GM18870 (cell line): Measurements from ENCODE around the gene PLPP7.
"Not testable (repeated sequence)": the region's sequence is repeated elsewhere in the genome, so short reads cannot be mapped to it uniquely, and the experiment has no call there.

ENCODE experiments used
- ATAC-seq: cut with Tn5 transposase; IDR thresholded peaks from one replicate; pipeline ENCODE4 v1.9.1; 2021; ENCODE audit warnings: moderate library complexity; ENCODE audit not compliant: unreplicated experiment

Gene PLPP7

GRCh38 chr9:131324736-131325679 is 35.5 kb downstream of the PLPP7 start:
- ATAC-seq, result no peak

GRCh38 chr9:131329241-131329641 is 39.7 kb downstream of the PLPP7 start:
- no peak for ATAC-seq

DNA sequence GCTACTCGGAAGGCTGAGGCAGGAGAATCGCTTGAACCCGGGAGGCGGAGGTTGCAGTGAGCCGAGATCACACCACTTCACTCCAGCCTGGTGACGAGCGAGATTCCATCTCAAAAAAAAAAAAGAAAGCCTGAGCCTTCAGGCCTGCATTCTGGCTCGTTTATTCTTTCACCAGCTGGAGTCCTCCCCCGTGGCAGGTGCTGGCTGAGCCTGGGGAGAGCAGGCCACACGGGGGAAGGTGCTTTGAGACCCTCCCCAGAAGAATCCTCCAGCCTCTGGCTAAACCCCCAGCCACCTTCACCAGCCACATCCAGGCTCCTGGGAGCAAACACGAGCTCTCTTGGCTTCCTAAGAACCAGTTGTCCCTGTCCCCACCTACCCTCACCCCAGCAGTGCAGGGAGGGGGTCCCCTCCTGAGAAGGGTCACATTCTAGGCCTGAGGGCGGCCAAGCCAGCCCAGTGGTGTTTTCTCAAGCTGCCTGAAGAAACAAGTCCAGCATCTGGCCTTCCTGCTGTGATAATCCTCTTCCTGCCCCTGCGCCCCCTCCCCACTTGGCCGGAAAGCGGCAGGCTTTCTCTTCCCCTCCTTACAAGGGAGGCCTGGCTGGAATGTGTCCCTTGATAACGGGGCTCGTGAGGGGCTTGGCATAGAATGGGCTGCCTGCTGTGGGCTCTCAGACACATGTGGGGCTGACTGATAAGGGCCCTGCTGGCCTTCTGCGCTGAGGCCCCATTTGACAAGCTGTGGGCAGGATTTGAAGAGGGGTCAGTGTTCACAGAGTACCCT is 41.5 kb downstream of the PLPP7 start:
- ATAC-seq, result no peak

DNA sequence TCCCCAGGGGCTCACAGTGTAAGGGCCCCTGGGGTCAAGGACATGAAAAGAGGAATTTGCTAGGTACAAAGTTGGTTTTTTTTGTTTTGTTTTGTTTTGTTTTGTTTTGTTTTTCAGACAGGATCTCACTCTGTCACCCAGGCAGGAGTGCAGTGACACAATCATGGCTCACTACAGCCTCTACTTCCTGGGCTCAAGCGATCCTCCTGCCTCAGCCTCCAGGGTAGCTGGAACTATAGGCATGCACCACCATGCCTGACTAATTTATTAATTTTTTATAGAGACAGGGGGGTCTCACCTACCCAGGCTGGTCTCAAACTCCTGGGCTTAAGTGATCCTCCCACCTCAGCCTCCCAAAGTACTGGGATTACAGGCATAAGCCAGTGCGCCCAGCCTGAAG is 42.5 kb downstream of the PLPP7 start:
- ATAC-seq, result not testable (repeated sequence)

DNA sequence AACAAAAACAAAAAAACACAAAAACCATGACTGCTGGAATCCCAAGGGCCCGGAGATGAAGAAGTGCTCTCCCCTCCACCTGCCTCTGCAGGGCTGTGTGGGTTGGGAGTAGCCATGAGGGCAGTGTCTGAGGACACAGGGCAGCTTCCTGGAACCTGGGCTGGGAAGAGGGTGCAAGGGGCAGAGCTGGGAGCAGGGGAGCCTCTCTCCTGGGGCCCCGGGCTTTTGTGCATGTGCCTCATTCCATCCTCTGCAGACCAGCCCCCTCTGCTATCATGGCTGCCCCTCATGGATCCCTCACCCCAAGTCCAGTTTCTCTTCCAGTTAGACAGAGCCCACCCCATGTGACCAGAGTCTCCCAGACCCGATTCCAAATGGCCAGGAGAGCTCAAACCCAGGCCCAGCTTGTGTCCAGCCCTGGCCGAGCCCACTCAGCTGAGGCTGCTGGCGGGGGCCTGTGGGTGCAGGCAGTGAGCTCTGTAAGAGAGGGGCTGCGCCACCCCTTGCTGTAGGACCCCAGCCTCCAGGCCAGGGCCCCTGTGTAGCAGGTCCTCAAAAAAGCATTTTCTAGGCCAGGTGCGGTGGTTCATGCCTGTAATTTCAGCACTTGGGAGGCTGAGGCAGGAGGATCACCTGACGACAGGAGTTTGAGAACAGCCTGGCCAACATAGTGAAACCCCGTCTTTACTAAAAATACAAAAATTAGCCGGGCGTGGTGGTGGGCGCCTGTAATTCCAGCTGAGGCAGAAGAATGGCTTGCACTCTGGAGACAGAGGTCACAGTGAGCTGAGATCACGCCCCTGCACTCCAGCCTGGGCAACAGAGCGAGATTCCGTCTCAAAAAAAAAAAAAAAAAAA is 44.5 kb downstream of the PLPP7 start:
- ATAC-seq, result no peak

DNA sequence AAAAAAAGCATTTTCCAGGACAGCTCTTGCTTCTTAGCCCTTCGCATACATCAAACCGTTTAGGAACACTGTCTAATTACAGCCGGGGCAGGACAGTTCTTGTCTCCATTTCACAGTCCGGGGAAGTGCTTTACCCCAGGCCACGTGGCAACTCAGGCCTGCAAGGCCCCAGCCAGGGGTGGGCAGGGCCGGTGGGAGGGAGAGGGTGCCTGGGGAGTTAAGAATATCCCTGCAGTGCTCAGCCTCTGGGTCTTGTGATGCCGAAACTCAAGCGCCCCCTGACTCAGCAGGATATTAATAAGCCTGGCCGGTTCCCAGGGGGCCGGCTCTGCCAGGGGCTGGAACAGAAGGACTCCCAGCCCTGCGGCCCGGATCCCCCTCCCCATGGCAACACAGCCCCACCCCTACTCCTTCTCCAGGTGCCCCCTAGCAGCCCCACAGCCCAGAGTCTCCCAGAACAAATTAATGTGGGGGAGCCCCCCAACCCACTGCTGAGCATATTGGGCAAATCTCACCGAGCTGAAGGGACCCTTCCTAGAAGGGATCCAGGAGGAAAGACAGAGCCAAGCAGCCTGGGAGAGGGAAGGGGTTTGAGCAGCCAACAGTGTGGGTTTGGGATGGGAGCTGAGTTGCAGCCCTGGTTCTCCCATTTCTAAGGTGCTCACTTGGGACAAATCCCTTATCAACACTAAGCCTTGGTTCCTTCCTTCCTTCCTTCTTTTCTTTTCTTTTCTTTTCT is 45.3 kb downstream of the PLPP7 start:
- no peak for ATAC-seq

DNA sequence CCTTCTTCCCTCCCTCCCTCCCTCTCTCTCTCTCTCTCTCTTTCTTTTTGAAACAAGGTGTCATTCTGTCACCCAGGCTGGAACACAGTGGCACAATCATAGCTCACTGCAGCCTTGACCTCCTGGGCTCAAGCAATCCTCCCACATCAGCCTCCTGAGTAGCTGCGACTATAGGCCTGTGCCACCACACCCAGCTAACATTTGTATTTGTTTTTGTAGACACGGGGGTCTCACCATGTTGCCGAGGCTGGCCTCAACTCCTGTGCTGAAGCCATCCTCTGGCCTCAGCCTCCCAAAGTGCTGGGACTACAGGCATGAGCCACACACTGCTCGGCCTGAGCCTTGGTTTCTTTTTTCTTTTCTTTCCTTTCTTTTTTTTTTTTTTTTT is 45.8 kb downstream of the PLPP7 start:
- no peak for ATAC-seq

- ATAC-seq, result no peak
These were observed 47.8 kb downstream of the PLPP7 start for GRCh38 chr9:131337131-131337848.

DNA sequence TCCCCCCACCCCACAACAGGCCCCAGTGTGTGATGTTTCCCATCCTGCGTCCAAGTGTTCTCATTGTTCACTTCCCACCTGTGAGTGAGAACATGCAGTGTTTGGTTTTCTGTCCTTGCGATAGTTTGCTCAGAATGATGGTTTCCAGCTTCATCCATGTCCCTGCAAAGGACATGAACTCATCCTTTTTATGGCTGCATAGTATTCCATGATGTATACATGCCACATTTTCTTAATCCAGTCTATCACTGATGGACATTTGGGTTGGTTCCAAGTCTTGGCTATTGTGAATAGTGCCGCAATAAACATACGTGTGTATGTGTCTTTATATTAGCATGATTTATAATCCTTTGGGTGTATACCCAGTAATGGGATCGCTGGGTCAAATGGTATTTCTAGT is 49.7 kb downstream of the PLPP7 start:
- not testable (repeated sequence) for ATAC-seq

DNA sequence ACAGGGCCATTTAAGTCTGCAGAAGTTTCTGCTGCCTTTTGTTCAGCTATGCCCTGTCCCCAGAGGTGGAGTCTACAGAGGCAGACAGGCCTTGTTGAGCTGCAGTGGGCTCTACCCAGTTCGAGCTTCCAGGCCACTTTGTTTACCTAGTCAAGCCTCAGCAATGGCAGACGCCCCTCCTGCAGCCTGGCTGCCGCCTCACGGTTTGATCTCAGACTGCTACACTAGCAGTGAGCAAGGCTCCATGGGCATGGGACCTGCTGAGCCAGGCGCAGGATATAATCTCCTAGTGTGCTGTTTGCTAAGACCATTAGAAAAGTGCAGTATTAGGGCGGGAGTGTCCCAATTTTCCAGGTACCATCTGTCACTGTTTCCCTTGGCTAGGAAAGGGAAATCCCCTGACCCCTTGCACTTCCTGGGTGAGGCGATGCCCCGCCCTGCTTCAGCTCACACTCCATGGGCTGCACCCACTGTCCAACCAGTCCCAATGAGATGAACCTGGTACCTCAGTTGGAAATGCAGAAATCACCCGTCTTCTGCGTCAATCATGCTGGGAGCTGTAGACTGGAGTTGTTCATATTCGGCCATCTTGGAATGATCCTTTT is 55.5 kb downstream of the PLPP7 start:
- not testable (repeated sequence) for ATAC-seq

DNA sequence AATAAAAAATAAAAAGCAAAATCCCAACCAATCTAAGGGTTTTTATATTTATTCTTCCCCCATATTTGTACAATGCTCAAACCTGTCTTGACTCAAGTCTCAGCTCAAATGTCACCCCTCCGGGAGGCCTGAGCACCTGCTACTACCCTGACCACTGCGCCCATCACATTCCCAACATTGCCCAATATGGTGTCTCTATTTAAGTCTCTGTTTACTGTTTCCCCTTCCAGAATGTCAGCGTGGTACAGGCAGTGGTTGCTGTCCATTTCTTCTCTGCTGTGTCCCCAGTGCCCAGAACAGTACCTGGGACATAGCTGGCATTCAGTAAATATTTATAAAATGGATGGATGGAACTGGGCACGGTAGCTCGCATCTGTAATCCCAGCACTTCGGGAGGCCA is 57.0 kb downstream of the PLPP7 start:
- no peak for ATAC-seq

DNA sequence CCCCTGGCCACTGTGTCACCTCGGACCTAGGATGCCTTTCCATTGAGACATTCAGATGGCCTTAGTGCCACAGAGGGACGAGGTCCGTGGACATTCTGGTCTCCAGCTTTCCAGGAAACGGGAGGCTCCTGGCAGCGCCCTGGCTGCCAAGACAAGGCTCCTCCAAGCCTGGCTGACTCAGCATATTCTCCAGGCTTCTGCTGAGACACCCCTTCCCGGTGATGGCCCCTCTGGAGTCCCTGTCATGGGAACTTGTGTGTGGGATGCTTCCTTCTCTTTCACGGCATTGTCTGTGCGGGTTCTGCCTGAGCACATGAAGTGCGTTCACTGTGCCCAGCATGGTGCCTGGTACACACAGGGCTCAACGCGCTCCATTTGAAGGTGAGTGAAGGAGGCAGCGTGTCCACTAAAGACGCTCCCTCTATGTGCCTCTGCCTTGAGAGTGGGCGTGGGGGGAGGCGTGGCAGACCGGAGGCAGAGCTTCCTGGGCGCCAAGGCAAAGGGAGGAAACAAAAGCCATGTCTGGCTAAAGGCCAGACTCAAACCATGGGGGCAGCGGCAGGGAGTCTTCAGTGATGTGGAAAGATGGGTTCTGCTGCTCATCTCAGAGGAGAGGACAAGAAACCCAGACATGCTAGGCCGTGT is 58.0 kb downstream of the PLPP7 start:
- no peak for ATAC-seq

DNA sequence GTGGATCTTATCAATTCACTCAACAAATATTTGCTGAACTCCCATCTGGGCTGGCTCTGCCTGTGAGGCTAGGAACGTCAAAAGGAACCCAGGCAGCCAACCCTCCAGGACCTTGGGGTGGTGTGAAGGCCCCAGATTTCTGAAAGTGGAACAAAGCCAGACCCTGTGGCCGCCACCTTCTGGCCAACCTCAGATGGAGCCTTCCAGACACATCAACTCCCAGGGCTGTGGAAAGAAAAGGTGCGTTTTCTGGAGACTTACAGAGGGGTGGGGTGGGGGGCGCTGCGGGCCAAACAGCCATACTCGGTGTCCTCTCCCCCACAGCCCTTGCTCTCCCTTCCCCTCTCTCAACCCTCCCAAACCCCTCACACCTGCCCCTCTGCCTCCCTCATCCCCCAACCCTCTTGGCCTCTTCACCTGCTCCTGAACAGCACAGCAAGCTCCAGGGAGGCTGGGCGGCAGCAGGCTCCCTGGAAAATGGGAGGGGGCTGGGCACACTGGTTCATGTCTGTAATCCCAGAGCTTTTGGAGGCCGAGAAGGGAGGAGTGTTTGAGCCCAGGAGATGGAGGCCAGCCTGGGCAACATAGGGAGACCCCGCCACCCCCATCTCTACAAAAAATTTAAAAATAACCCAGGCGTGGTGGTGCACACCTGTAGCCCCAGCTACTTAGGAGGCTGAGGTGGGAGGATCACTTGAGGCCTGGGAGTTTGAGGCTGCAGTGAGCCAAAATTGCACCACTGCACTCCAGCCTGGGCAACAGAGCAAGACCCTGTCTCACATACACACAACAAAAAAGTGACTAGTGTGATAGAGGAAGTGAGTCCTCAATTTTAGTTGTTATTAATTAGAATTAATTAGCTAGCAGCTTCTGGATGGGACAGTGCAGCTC is 59.4 kb downstream of the PLPP7 start:
- ATAC-seq, result no peak

DNA sequence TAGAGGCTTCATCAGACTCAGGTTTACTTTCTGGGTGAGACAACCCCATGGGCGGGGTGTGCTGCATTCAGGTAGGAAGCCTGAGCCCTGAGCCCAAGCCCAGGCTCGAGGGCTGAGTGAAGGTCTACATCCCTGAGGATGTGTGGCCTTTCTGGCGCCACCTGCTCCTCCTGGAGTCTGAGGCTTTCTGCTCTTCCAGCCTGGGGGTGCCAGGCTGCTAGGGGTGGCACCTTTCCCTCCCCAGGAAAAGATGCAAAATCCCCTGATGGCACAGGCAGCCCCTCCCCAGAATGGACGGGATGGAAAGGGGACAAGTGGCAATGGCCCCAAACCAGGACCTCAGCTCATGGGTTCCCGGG is 60.0 kb downstream of the PLPP7 start:
- no peak for ATAC-seq

DNA sequence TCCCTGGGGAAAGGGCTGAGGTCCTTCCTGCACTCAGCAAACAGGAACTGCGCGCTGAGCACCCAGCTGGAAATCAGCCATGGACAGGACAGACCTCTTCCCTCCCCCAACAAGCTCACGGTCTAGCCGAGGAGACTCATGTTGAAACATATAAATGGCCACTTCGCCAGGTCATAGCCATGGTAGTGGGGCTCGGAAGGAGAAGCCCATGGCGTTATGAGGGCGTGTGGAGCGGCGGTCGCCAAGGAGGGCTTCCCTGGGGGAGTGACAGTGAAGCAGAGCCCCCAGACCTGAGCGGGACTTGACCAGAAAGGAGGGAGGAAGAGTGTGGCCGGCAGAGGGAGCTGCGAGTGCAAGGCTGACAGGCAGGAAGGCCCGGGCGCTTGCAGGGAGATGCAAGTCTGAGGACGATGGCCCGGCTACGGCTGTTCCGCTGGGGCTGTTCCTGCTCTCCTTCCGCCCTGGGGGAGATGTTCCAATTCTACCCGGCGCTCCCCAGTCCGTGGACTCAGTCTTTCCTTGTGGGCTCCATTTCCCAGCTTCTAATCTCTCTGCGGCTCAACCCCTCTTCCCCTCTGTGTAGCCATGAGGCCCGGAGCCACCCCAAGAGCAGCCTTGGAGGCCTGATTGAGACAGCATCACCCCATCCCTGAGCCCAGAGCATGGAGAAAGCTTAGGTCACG is 60.5 kb downstream of the PLPP7 start:
- no peak for ATAC-seq

GRCh38 chr9:131356479-131356878 is 67.0 kb downstream of the PLPP7 start:
- not testable (repeated sequence) for ATAC-seq

- ATAC-seq, result no peak
These were observed 69.0 kb downstream of the PLPP7 start for GRCh38 chr9:131358556-131358955.
